ENCODE measurements around the gene TNRC6C.

Gene TNRC6C

DNA sequence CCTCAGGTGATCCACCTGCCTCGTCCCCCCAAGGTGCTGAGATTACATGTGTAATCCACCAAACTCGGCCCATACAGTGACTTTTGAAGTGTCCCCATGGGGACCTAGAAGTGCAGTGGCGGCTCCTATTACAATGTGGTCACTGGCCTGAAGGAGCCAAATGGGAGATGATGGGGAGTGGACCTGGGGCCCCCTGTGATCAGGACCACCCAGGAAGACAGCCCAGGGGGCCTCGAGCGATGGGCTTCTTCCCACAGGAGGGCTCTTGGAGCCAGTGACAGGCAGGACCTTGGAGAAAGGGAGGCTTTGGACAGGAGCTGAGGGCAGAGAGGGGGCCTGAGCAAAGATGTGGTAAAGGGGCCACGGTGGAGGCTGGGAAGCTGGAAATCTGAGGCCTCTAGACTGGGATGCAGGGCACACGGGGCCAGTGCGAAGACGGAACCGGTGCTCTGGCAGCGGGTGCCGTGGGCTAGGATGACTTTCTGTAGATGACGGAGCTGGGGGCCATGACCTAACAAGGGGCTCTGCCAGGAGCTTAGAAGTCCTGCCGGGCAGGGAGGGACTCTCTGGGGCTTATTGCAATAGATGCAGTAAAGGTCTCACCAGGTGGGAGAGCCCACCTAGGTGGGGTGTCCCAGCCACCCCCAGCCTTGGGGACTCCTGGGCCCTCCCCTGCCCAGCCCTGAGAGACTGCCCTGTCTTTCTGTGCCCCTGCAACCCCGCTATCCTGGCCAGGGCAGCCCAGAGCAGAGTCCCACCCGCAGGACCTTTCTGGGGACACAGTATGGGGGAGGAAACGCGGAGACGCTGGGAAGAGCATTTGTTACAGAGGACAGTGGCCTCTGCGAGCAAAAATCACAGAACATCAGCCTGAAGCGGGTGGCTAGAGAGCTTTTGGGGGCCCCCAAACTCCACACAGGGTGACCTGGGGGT, 185.0 kb downstream of the TNRC6C start:
- DNase-seq: no peak

DNA sequence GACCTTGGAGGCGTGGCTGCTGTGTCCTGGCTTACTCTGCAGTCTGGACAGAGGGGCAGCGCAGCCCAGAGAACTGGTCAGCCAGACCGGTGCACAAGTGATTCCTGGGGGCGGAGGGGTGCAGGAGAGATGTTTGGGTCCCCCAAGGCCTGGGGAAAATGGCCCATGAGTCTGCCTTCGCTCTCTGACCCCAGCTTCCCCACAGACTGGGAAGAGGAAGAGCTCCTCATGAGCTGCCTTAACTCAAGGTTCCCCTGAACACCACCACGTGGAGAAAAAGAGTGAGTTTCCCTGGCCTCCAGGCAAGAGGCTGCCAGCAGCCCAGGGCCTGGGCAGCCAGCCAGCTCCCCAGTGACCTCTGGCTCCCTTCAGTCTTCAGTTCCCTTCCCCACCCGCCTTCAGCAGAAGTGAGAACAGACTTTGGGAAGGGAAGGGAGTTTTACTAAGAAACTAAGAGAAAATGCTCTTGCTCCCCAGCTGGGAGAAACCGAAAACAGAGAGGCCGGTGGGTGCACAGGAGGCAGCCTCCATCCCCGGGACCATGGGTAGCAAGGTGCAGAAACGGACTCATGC, 185.7 kb downstream of the TNRC6C start:
- DNase-seq: no peak

DNA sequence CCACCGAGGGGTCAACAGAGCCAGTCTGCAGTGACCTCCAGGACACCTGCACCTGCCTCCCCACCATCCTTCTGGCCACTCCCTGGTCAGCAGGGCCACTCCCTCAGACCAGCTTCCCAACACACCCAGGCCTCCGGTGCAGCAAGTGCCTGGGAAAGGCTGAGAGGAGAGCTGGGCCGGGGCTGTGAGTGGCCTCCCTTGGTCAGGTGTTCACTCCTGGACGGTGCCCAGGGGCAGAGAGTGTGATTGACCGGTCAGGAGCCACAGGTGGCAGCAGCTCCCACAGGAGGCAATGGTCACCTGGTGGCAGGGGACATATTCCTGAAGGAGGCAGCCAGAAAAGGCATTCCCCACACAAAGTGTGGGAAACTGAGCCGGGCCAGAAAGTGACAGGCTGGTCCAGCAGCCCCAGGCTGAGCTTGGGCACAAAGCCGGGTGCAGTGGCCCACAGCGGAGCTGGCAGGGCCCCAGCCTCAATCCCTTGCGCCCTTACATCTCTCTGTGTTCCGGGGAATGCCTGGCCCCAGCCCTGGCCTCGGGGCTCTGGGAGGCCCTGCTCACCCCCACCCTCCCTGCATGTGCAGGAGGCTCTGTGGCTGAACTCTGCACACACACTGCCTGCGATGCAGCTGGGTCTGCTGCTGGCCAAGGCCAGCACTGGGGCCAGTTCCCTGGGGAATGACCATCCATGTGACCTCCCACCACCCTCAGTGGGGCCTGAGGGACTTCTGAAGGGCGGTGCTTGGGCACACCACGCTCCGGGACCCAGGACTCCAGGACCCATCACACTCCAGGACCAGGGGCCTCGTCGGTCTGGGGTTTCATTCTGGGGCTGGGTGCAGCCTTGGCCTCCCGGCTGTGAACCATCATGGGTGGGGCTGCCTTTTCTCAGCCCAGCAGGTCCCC, 186.5 kb downstream of the TNRC6C start:
- DNase-seq: no peak

DNA sequence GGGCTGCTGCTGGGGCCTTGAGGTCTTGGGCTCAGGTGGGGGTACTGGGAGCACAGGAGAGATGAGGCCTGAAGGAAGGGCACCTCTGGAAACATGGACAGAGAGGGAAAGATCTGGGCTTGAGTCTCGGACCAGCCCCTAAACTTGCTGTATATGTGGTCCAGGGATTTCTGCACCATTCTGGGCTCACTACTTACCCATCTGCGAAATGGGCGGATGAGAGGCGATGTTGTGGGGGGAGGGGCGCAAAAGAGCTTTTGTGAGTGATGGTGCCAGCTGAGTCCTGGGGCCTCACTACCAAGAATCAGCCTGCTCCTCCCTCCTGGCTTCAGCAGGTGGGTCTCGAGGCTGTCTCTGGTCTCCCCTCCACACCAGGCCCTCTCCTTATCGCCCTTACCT, 188.0 kb downstream of the TNRC6C start:
- DNase-seq: no peak

DNA sequence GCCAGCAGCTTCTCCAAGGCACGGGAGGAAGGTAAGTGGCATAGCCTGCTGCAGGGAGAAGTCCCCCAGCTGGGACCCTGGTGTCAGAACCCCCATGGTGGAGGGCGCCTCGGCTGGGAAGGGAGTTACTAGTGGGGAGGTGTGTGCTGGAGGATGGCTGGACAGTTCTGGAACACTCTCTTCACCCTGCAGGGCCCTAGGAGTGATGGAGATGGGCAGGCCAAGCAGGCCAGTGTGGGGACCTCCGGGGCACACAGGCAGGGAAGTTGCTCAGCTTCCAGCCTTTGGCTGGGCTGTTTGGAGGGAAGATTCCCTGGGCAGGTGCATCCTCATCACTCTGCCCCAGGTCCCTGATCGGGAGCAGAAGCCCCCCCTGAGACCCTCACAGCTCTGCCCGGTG, 188.4 kb downstream of the TNRC6C start:
- no peak for DNase-seq

DNA sequence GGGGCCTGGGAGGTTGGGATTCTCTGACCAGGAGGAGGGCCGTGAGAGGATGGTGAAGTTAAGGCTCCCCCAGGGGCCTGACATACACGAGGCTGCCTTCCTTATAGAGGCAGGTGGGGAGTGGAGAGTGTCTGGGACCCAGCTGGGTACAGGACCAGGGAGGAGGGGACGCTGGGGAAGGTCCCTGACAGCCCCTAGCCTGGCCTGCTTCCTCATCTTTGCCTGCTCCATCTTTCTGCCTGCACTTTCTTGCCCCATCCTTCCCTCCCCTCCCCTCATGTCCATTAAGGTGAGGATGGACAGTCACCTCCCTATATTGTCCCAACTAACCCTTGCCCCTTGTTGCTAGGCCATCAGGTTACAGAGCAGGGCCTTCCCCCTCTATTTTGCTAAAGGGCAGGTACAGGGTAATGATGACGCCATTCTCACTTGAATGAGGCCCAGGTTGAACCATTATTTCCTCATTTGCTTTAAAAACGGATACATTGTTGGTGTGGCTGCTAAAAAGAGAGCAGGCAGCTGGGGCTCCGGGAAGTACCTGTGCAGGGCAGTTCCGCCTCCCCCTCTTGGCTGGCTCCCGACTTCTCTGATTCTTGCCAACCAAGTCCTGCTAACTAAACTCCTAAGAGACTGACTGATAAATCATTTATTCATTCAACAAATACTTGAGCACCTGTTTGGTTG, 189.0 kb downstream of the TNRC6C start:
- no peak for DNase-seq

DNA sequence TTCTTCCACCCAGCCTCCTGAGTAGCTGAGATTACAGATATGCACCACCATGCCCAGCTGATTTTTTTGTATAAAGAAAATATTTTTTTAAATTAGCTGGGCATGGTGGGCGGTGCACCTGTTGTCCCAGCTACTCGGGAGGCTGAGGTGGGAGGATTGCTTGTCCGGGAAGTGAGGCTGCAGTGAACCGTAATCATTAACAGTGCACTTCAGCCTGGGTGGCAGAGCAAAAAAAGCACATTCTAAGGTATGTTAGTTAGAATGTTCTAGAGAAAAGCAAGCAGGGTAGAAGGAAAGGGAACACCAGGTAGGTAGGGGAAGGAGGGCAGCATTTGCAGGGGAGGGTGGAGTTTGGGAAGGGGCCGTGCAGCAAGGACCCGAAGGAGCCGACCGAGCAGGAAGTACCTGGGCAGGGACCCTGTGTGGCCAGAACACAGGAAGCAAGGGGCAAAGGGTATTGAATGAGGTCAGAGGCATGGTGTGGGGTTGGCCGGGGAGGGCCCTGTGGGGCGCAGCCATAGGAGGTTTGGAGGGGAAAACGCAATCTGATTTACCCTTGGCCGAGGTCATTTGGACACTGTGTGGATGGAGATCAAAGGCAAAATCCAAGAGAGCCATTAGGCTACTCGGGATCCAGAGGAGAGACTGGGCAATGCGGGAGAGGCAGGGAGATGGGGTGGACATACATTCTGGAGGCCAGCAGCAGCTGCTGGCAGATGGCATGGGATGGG, 189.9 kb downstream of the TNRC6C start:
- no peak for DNase-seq

DNA sequence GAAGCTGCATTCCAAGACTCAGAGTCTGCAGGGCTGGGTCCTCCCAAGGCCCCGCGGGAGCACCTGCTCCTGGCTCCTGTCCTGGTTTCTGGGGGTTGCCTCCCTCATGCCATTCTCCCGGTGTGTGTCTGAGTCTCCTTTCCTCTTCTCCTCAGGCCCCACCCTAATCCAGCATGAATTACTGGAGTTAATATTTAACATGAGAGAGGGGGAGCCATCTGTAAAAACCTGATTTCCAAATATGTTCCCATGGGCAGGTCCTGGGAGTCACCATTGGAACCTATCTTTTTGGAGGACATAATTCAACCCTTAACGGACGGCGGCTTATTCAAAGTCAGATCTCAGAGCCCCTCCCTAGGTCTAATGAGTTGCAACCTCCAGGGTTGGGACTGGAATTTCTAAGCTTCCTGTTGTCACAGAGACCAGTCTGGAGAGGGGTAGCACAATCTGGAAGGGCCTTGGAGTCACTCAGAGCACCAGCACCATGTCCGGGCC, 193.1 kb downstream of the TNRC6C start:
- DNase-seq: no peak

DNA sequence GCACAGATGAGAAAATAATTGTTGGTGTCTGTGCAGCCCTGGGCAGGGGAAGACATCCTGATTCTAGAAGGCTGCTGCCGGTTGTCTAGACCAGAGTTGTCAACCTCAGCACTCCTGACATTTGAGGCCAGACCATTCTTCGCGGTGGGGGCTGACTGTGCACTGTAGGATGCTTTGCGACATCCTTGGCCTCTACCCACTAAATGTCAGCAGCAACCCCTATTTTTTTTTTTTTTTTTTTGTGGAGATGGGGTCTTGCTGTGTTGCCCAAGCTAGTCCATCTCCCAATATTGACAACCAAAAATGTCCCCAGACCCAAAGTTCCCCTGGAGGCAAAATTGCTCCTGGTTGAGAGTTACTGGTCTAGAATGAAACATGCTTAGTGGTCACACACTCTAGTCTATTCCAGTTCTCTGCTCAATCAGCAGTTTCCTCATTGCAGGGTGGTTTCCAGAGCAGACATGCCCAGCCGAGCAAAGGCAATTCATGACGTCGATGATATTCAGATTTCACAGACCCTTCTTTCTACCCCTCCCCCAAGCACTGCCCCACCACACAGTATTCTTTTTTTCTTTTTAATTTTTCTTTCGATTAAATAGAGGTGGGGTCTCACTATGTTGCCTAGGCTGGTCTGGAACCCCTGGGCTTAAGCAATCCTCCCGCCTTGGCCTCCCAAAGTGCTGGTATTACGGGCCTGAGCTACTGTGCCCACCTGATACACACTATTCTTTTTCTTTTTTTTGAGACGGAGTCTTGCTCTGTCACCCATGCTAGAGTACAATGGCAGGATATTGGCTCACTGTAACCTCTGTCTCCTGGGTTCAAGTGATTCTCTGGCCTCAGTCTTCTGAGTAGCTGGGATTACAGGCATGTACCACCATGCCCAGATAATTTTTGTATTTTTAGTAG, 196.7 kb downstream of the TNRC6C start:
- no peak for DNase-seq
